Gastrocnemius medialis (tissue), 4 donors: ENCODE results near the gene PTPRF. TPM values are rescaled to one million over a fixed set of nuclear protein-coding genes. Genes with fewer than 3 reads are reported as not detected.

Experiments used
- ATAC-seq, 2 donors: fragments of 150-250 bp; one replicate each; pipeline ENCODE4 v1.9.1; 2016
- DNase-seq, 2 donors: peaks; one replicate each; pipeline ENCODE4 v3.0.0-alpha.2; 2019
- H3K27ac ChIP-seq, 4 donors: fragments of 200-600 bp; sonication (generic); 1 replicate in 1 of 4; 2 replicates in 3 of 4; pipeline ENCODE4 v1.5.1; 2016 to 2018; ENCODE audit warnings: mild to moderate bottlenecking in 2 of 4, moderate library complexity in 1 of 4
- H3K27me3 ChIP-seq, 3 donors: fragments of 200-600 bp; sonication (generic) in 2 of 3; 1 replicate in 1 of 3; 2 replicates in 2 of 3; pipeline versions ENCODE4 v1.5.1 to v1.6.0; 2016 to 2019; ENCODE audit warnings: mild to moderate bottlenecking in 1 of 3, moderate library complexity in 1 of 3
- H3K36me3 ChIP-seq, 2 donors: fragments of 200-600 bp; sonication (generic) in 1 of 2; one replicate each; pipeline ENCODE4 v1.5.1; 2017 to 2018
- H3K4me1 ChIP-seq, 2 donors: fragments of 200-600 bp; sonication (generic) in 1 of 2; one replicate each; pipeline ENCODE4 v1.5.1; 2016 to 2017; ENCODE audit warnings: mild to moderate bottlenecking in 2 of 2
- H3K4me3 ChIP-seq, 4 donors: fragments of 200-600 bp; sonication (generic) in 3 of 4; 1 replicate in 1 of 4; 2 replicates in 3 of 4; pipeline ENCODE4 v1.5.1; 2016 to 2019; ENCODE audit warnings: mild to moderate bottlenecking in 2 of 4
- H3K9me3 ChIP-seq, 3 donors: fragments of 200-600 bp; sonication (generic) in 2 of 3; 1 replicate in 1 of 3; 2 replicates in 2 of 3; pipeline ENCODE4 v1.5.1; 2016 to 2019
- POLR2A ChIP-seq, 2 donors: fragments of 450-650 bp; IDR thresholded peaks; one replicate each; pipeline ENCODE4 v1.6.1; 2017; ENCODE audit warnings: antibody characterized with exemption in 2 of 2, mild to moderate bottlenecking in 2 of 2, moderate library complexity in 2 of 2
- in situ Hi-C, 4 donors: fragments of 200-750 bp; cut with MboI; loops; one replicate each; pipeline versions ENCODE4 v1.15.0 to v1.8.0; 2017; ENCODE audit warnings: low sequenced_read_pairs in 4 of 4
- intact Hi-C: fragments of 100-400 bp; cut with DNase I; formaldehyde crosslinking; loops from one replicate; pipeline ENCODE4 v1.15.1; 2023; ENCODE audit warnings: low total_unique reads
- total RNA-seq, 4 donors: library from RNA; depleted of rRNA; stranded (reverse); fragments of >200 nt; gene quantifications; one replicate each; pipeline versions ENCODE4 v1.1.0 to v1.2.3, GENCODE V29; 2016
- TF ChIP-seq, protein P1 (sequence below), 5 experiments: fragments of 450-650 bp in 3 of 5; fragments of 200-600 bp in 2 of 5; sonication (generic) in 2 of 5; IDR thresholded peaks in 4 of 5; conservative IDR thresholded peaks in 1 of 5; 1 replicate in 4 of 5; 2 replicates in 1 of 5; pipeline ENCODE4 v1.5.1; 2016 to 2019; ENCODE audit warnings: antibody characterized with exemption in 5 of 5, mild to moderate bottlenecking in 3 of 5, moderate library complexity in 3 of 5

The PTPRF gene
- total RNA-seq, 4 donors from 2014 or later = 1.8 to 2.6 (median 2.5) TPM

GRCh38 chr1:43604192-43604591 is 73.5 kb downstream of the PTPRF start:
- no peaks in the 10 kb centered on the region for H3K4me1 ChIP-seq
- H3K9me3 ChIP-seq = no peaks in the 10 kb centered on the region
- in situ Hi-C loops = no loop called here
- H3K36me3 ChIP-seq = no peaks in the 10 kb centered on the region
- no peak overlapping the region for H3K27ac ChIP-seq
- ATAC-seq (no peak), DNase-seq (no peak)
- no peak overlapping the region for H3K4me3 ChIP-seq
- no peak for TF ChIP-seq POLR2A (IDR thresholded peaks at IDR 0.05)
- TF ChIP-seq, protein P1, sequence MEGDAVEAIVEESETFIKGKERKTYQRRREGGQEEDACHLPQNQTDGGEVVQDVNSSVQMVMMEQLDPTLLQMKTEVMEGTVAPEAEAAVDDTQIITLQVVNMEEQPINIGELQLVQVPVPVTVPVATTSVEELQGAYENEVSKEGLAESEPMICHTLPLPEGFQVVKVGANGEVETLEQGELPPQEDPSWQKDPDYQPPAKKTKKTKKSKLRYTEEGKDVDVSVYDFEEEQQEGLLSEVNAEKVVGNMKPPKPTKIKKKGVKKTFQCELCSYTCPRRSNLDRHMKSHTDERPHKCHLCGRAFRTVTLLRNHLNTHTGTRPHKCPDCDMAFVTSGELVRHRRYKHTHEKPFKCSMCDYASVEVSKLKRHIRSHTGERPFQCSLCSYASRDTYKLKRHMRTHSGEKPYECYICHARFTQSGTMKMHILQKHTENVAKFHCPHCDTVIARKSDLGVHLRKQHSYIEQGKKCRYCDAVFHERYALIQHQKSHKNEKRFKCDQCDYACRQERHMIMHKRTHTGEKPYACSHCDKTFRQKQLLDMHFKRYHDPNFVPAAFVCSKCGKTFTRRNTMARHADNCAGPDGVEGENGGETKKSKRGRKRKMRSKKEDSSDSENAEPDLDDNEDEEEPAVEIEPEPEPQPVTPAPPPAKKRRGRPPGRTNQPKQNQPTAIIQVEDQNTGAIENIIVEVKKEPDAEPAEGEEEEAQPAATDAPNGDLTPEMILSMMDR (IDR thresholded peaks at IDR 0.05 in 4 of 5, conservative IDR thresholded peaks at IDR 0.05 in 1 of 5) = no peak
- no peaks in the 10 kb centered on the region for H3K27me3 ChIP-seq
- intact Hi-C loops = no loop called here

GRCh38 chr1:43605157-43605556 is 74.5 kb downstream of the PTPRF start:
- in situ Hi-C loops = no loop called here
- H3K4me3 ChIP-seq = no peak overlapping the region
- no peak overlapping the region for H3K27ac ChIP-seq
- no peaks in the 10 kb centered on the region for H3K9me3 ChIP-seq
- ATAC-seq (no peak), DNase-seq (no peak)
- no peaks in the 10 kb centered on the region for H3K27me3 ChIP-seq
- no peaks in the 10 kb centered on the region for H3K36me3 ChIP-seq
- H3K4me1 ChIP-seq = no peaks in the 10 kb centered on the region
- intact Hi-C loops = no loop called here
- TF ChIP-seq POLR2A (IDR thresholded peaks at IDR 0.05) = no peak
- TF ChIP-seq, protein P1 (IDR thresholded peaks at IDR 0.05 in 4 of 5, conservative IDR thresholded peaks at IDR 0.05 in 1 of 5) = no peak

DNA sequence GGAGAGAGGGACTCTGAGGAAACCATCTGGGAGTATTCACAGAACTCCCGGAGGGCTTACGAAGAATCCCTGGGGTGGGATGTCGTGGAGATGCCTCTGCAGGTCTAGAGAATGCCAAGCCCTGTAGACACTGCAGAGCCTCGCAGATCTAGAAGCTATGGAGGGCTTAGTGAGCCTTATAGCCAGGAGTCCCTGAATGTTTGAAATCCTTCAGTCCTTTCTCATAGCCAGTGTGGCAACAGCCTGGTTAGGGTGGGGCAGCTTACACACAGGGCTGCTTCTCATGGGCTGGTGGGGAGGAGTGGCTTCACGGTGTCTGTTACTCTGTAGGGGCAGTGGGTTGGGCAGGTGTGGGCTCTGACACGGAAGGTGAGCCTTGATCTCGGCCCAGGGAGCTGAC is 75.1 kb downstream of the PTPRF start:
- intact Hi-C loops = no loop called here
- H3K4me3 ChIP-seq = no peak overlapping the region
- H3K36me3 ChIP-seq = no peaks in the 10 kb centered on the region
- DNase-seq = no peak
- in situ Hi-C loops = no loop called here
- H3K9me3 ChIP-seq = no peaks in the 10 kb centered on the region
- H3K4me1 ChIP-seq = no peaks in the 10 kb centered on the region
- ATAC-seq = no peak
- no peaks in the 10 kb centered on the region for H3K27me3 ChIP-seq
- no peak overlapping the region for H3K27ac ChIP-seq
- TF ChIP-seq, protein P1 (IDR thresholded peaks at IDR 0.05 in 4 of 5, conservative IDR thresholded peaks at IDR 0.05 in 1 of 5) = no peak
- no peak for TF ChIP-seq POLR2A (IDR thresholded peaks at IDR 0.05)

DNA sequence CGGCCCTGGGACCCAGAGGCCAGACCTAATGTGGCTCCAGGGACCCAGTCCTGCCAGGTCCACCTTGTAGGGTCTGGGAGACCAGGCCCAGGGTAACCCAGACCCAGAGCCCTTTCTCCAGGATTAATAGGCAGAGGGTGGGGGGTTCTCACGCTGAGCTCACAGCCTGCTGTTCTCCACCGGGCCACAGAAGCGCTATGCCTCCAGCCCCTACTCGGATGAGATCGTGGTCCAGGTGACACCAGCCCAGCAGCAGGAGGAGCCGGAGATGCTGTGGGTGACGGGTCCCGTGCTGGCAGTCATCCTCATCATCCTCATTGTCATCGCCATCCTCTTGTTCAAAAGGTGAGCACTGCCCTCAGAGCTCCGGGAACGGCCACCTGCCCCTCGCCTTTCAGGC is 75.9 kb downstream of the PTPRF start:
- H3K4me3 ChIP-seq = no peak overlapping the region
- TF ChIP-seq, protein P1 (IDR thresholded peaks at IDR 0.05 in 4 of 5, conservative IDR thresholded peaks at IDR 0.05 in 1 of 5) = no peak
- TF ChIP-seq POLR2A (IDR thresholded peaks at IDR 0.05) = no peak
- intact Hi-C loops = no loop called here
- ATAC-seq (no peak), DNase-seq (no peak)
- in situ Hi-C loops = no loop called here
- no peaks in the 10 kb centered on the region for H3K9me3 ChIP-seq
- H3K36me3 ChIP-seq = no peaks in the 10 kb centered on the region
- no peak overlapping the region for H3K27ac ChIP-seq
- no peaks in the 10 kb centered on the region for H3K4me1 ChIP-seq
- no peaks in the 10 kb centered on the region for H3K27me3 ChIP-seq

DNA sequence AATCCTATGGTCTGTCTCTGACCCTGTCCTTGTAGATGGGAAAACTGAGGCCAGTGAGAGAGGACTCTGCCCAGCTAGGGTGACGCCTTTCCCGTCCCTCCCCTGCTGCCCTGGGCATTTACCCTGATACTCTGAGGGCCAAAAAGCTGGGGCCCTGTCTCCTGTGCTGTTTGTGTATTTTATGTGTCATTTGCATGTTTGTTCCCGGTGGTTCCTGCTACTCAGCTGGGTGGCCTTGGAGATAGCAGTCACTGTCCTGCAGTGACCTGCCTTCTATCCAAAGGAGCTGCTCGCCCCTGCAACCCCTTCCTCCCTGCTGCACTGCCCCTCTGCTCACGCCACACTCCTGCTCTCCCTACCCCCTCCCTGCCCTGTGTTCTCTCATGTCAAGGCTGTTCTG is 78.1 kb downstream of the PTPRF start:
- in situ Hi-C loops (no loop called here), intact Hi-C loops (no loop called here)
- ATAC-seq = no peak
- TF ChIP-seq POLR2A (IDR thresholded peaks at IDR 0.05) = no peak
- TF ChIP-seq, protein P1 (IDR thresholded peaks at IDR 0.05 in 4 of 5, conservative IDR thresholded peaks at IDR 0.05 in 1 of 5) = no peak
- Histone ChIP-seq H3K36me3 (no peaks in the 10 kb centered on the region), H3K27me3 (no peaks in the 10 kb centered on the region), H3K4me3 (no peak overlapping the region), H3K9me3 (no peaks in the 10 kb centered on the region), H3K4me1 (no peaks in the 10 kb centered on the region), H3K27ac (no peak overlapping the region)
- DNase-seq = no peak
